ENCODE data around the gene C9orf153.

C9orf153 gene

DNA sequence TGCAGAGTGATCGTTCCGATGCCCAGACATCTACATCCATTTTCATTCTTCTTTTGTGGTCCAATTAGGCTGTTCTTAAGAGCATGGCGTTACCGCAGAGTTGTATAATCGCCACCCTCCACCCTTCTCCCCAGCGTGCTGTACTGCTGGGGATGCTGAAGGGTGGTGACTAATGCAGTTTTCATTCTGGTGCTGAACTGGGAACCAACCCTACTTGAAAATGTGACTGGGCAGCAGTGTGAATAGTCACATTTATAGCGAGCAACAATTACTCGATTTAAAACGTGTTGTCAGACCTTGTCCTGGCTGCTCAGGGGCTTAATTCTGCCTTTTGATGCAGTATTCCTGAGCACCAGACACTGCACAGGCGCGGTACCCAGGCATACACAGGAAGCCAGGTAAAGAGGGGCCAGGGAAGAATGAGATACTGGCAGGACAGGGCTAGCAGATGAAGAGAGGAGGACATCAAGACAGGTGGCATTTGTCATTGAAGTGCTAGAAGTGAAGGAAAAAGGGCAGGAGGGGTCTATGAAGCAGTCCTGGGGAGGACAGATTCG, 23.6 kb upstream of the C9orf153 start:
- TF ChIP-seq PPARA (CRISPR knock-in tag; IDR thresholded peaks at IDR 0.05; ENCODE audit: borderline replicate concordance), result no peak
- no peak for TF ChIP-seq ZNF8 (CRISPR knock-in tag; IDR thresholded peaks at IDR 0.05)
- TF ChIP-seq, protein P1, sequence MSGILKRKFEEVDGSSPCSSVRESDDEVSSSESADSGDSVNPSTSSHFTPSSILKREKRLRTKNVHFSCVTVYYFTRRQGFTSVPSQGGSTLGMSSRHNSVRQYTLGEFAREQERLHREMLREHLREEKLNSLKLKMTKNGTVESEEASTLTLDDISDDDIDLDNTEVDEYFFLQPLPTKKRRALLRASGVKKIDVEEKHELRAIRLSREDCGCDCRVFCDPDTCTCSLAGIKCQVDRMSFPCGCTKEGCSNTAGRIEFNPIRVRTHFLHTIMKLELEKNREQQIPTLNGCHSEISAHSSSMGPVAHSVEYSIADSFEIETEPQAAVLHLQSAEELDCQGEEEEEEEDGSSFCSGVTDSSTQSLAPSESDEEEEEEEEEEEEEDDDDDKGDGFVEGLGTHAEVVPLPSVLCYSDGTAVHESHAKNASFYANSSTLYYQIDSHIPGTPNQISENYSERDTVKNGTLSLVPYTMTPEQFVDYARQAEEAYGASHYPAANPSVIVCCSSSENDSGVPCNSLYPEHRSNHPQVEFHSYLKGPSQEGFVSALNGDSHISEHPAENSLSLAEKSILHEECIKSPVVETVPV (CRISPR knock-in tag; IDR thresholded peaks at IDR 0.05), result no peak
- no peak for TF ChIP-seq TOX (CRISPR knock-in tag; IDR thresholded peaks at IDR 0.05; ENCODE audit: borderline replicate concordance)
- no peak for TF ChIP-seq BACH2 (CRISPR knock-in tag; IDR thresholded peaks at IDR 0.05; ENCODE audit: borderline replicate concordance)
- no peak for TF ChIP-seq ZFP30 (CRISPR knock-in tag; IDR thresholded peaks at IDR 0.05)
- TF ChIP-seq, protein P2, sequence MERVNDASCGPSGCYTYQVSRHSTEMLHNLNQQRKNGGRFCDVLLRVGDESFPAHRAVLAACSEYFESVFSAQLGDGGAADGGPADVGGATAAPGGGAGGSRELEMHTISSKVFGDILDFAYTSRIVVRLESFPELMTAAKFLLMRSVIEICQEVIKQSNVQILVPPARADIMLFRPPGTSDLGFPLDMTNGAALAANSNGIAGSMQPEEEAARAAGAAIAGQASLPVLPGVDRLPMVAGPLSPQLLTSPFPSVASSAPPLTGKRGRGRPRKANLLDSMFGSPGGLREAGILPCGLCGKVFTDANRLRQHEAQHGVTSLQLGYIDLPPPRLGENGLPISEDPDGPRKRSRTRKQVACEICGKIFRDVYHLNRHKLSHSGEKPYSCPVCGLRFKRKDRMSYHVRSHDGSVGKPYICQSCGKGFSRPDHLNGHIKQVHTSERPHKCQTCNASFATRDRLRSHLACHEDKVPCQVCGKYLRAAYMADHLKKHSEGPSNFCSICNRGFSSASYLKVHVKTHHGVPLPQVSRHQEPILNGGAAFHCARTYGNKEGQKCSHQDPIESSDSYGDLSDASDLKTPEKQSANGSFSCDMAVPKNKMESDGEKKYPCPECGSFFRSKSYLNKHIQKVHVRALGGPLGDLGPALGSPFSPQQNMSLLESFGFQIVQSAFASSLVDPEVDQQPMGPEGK (CRISPR knock-in tag; IDR thresholded peaks at IDR 0.05; ENCODE audit: borderline replicate concordance), result no peak
- TF ChIP-seq ZNF565 (CRISPR knock-in tag; conservative IDR thresholded peaks at IDR 0.05; ENCODE audit: low read depth), result no peak
- TF ChIP-seq, protein P3, sequence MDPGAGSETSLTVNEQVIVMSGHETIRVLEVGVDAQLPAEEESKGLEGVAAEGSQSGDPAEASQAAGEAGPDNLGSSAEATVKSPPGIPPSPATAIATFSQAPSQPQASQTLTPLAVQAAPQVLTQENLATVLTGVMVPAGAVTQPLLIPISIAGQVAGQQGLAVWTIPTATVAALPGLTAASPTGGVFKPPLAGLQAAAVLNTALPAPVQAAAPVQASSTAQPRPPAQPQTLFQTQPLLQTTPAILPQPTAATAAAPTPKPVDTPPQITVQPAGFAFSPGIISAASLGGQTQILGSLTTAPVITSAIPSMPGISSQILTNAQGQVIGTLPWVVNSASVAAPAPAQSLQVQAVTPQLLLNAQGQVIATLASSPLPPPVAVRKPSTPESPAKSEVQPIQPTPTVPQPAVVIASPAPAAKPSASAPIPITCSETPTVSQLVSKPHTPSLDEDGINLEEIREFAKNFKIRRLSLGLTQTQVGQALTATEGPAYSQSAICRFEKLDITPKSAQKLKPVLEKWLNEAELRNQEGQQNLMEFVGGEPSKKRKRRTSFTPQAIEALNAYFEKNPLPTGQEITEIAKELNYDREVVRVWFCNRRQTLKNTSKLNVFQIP (CRISPR knock-in tag; IDR thresholded peaks at IDR 0.05; ENCODE audit: borderline replicate concordance, low read depth), result no peak
- TF ChIP-seq ZNF70 (CRISPR knock-in tag; IDR thresholded peaks at IDR 0.05), result no peak
- no peak for TF ChIP-seq SNAI2 (CRISPR knock-in tag; IDR thresholded peaks at IDR 0.05)
- TF ChIP-seq ZC3H10 (CRISPR knock-in tag; IDR thresholded peaks at IDR 0.05), result no peak
- no peak for TF ChIP-seq TCF4 (CRISPR knock-in tag; IDR thresholded peaks at IDR 0.05; ENCODE audit: borderline replicate concordance)
- no peak for TF ChIP-seq ARNTL (CRISPR knock-in tag; IDR thresholded peaks at IDR 0.05; ENCODE audit: borderline replicate concordance, low read depth)
- no peak for TF ChIP-seq RARB (CRISPR knock-in tag; IDR thresholded peaks at IDR 0.05)
- no peak for TF ChIP-seq GLIS3 (CRISPR knock-in tag; IDR thresholded peaks at IDR 0.05)
- TF ChIP-seq CSDC2 (CRISPR knock-in tag; IDR thresholded peaks at IDR 0.05), result no peak
- peak; percentile 53 for ATAC-seq

DNA sequence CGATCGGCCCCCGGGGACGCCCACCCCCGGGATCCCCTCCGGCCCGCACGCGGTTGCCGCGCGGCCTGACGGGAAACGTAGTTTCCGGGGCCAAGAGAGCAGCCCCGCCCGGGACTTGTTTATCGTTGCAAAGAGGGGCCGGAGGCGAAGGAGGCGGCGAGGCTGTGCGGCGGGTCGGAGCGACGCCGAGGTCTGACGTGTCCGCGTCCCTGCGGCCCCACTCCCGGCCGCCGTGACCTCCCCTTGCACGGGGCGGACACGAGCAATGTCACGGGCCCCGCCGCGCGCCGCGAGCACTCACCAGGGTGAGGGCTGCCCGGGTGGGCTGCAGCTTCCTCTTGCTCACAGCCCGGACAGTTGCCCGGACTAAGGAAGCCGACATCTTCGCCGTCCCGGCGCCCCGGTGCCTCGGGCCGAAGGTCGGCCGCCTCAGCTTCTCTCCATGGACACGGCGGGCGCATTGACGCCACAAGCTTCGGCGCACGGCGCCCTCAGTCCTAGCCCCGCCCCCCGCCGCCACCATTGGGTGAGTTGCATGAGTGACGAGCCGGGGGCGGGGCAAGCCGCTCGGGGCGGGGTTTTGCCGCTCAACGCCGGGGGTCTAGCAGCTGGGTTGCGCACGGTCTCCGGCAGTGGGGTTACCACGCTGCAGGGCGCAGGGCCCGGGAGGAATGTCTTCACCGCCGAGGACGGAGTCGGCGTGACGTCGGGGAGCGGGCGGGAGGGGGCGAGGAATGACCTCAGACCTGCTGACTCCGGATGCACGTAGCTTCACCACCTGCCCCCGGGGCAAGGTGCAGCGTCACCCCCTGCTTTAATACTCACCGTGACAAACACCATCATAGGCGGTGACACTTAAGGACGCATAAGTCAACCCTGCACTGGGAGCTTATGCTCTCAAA, 22.9 kb upstream of the C9orf153 start, which contains the start of gene ISCA1:
ISCA1 (minus strand) TSS at position 462 of the 902 bp plus-strand sequence; CDS start at position 382, 80 bp downstream.
- TF ChIP-seq TCF4 (CRISPR knock-in tag; IDR thresholded peaks at IDR 0.05; ENCODE audit: borderline replicate concordance), result no peak
- TF ChIP-seq ZNF8 (CRISPR knock-in tag; IDR thresholded peaks at IDR 0.05), result no peak
- no peak for TF ChIP-seq TOX (CRISPR knock-in tag; IDR thresholded peaks at IDR 0.05; ENCODE audit: borderline replicate concordance)
- TF ChIP-seq GLIS3 (CRISPR knock-in tag; IDR thresholded peaks at IDR 0.05), result no peak
- TF ChIP-seq SNAI2 (CRISPR knock-in tag; IDR thresholded peaks at IDR 0.05), result no peak
- no peak for TF ChIP-seq BACH2 (CRISPR knock-in tag; IDR thresholded peaks at IDR 0.05; ENCODE audit: borderline replicate concordance)
- TF ChIP-seq ZNF70 (CRISPR knock-in tag; IDR thresholded peaks at IDR 0.05), result no peak
- no peak for TF ChIP-seq PPARA (CRISPR knock-in tag; IDR thresholded peaks at IDR 0.05; ENCODE audit: borderline replicate concordance)
- TF ChIP-seq OSR1 (CRISPR knock-in tag; IDR thresholded peaks at IDR 0.05), result no peak
- TF ChIP-seq, protein P4, sequence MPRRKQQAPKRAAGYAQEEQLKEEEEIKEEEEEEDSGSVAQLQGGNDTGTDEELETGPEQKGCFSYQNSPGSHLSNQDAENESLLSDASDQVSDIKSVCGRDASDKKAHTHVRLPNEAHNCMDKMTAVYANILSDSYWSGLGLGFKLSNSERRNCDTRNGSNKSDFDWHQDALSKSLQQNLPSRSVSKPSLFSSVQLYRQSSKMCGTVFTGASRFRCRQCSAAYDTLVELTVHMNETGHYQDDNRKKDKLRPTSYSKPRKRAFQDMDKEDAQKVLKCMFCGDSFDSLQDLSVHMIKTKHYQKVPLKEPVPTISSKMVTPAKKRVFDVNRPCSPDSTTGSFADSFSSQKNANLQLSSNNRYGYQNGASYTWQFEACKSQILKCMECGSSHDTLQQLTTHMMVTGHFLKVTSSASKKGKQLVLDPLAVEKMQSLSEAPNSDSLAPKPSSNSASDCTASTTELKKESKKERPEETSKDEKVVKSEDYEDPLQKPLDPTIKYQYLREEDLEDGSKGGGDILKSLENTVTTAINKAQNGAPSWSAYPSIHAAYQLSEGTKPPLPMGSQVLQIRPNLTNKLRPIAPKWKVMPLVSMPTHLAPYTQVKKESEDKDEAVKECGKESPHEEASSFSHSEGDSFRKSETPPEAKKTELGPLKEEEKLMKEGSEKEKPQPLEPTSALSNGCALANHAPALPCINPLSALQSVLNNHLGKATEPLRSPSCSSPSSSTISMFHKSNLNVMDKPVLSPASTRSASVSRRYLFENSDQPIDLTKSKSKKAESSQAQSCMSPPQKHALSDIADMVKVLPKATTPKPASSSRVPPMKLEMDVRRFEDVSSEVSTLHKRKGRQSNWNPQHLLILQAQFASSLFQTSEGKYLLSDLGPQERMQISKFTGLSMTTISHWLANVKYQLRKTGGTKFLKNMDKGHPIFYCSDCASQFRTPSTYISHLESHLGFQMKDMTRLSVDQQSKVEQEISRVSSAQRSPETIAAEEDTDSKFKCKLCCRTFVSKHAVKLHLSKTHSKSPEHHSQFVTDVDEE (CRISPR knock-in tag; IDR thresholded peaks at IDR 0.05), result 0 out of 2 replicates have a peak, but pooled peaks have one; percentile 55
- TF ChIP-seq ZNF565 (CRISPR knock-in tag; conservative IDR thresholded peaks at IDR 0.05; ENCODE audit: low read depth), result no peak
- TF ChIP-seq, protein P2 (CRISPR knock-in tag; IDR thresholded peaks at IDR 0.05; ENCODE audit: borderline replicate concordance), result peak; percentile 63; the same call in 1 of the 2 replicates
- no peak for TF ChIP-seq ZFP3 (CRISPR knock-in tag; IDR thresholded peaks at IDR 0.05)
- TF ChIP-seq RARB (CRISPR knock-in tag; IDR thresholded peaks at IDR 0.05), result no peak
- TF ChIP-seq ZC3H10 (CRISPR knock-in tag; IDR thresholded peaks at IDR 0.05), result no peak
- ATAC-seq, result peak; percentile 92

Data from SK-N-SH treated with all-trans-retinoic acid at 6 μM for 48 hours (cell line).